Hippocampal formation (tissue), 2 donors: Measurements from ENCODE around the gene RANBP6.
"Not testable (repeated sequence)": the region's sequence is repeated elsewhere in the genome, so short reads cannot be mapped to it uniquely, and the experiment has no call there.

Source experiments
- DNase-seq, 2 donors: peaks; one replicate each; lab custom pipeline; 2025; lab: John Stamatoyannopoulos, UW

Gene RANBP6

DNA sequence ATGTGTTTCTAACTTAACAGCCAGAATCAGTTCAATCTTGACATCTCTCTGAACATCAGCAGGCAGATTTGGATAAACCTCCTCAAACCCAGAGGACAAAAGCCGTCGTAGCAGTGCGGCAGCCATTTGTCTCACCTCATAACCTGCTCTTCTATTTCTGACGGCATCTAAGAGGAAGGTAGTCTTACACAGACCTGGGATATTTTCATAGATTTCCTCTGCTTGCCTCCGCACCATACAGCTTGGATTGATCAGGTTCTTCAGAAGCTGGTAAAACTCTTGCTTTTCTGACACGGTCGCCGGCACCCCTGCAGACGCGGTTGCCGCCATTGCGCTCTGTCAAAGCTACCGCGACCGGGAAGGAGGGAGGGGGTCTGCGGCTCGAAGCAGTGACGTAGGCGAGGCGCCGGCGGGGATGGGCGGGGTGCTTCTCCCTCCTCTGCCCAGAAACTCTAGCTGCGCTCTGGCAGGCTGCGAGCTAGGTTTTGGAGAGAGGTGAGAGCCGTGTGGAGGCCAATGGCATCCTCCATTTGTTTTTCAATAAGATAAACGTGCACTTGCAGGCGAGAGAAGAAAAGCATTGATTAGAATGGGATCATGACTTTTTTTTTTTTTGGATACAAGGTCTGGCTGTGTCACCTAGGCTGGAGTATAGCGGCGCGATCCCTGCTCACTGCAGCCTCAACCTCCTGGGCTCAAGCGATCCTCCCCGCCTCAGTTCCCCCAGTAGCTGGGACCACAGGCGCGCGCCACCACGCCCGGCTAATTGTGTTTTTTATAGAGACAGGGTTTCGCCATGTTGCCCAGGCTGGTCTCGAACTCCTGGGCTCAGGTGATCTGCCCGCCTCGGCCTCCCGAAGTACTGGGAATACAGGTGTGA is at the start of gene RANBP6:
Gene RANBP6 (minus strand): TSS at position 347 of the 880 bp plus-strand sequence. CDS start 17 bp downstream, at position 330.
- peak; percentile 82 to 88 for DNase-seq

DNA sequence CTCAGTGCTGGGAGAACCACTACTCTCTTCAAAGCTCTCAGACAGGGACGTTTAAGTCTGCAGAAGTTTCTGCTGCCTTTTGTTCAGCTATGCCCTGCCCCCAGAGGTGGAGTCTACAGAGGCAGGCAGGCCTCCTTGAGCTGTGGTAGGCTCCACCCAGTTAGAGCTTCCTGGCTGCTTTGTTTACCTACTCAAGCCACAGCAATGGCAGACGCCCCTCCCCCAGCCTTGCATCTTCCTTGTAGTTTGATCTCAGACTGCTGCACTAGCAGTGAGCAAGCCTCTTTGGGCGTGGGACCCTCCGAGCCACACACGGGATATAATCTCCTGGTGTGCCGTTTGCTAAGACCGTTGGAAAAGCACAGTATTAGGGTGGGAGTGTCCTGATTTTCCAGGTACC is 47.7 kb upstream of the RANBP6 start:
- DNase-seq, result not testable (repeated sequence)

DNA sequence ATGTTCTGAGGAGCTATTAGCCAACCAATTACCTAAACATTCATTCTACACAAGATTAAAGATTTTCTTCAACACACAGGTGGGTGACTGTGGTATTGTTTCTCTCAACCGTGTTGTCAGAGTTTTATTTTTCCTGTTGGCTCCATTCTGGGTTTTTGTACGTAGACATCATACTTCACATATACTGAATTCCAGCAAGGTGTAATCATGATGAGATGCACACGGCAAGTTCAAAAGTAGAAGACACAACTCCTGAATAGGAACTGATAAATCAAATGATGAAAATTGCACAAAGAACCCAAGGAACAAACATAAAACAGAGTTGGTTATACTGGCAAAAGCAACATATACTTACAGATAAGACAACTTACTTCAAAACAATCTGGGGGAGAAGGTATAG is 40.2 kb upstream of the RANBP6 start:
- DNase-seq, result no peak

DNA sequence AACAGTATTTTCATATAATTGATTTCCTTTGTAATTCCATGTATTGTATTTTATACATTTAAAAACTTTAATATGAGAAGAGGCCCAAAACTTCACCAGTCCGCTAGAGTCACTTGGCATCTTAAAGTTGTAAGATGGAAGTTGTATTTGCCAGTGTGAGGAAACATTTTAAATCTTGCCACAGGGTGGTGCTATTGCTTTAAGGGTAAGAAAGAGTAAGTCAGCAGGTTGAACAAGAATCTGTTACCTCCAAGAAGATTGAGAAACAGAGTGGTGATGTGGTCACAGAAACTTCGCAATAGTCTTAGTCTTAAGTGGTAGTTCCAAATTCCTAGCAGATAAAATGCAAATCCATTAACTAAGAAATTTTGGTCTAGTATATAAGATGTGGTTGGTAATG is 39.8 kb upstream of the RANBP6 start:
- peak; percentile 6 to 68 for DNase-seq

DNA sequence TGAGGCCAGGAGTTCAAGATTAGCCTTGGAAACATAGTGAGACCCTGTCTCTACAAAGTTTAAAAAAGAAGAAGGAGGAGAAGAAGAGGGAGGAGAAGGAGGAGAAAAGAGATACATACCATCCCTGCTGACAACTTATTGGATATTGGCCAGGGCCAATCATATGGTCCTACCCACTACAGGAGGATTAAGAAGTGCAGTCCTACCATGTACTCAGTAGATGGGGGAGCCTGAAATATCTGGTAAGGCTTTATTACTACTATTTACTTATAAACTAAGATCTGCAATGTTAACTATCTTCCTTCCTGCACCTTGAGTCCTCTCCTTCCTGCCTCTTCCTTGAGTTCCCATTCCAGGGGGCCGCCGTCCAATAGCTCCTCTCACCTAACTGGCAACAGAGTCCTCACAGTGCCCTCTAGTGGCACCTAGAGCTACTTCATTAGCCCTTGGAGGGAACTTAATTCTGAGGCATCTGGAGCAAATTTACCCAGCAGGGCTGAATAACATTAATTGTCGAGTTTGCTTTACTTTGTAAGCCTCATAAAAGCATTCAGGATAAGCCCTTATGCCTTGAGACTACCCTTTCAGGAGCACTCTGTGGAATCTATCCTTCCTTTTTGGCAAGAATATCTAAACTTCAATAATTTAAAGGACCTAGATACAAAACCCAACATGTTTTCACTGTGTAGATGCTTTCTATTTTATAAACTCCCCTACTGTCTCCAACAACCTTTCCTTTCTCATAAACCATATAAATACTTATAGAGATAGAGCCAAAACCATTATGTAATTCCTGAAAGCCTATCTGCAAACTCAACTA is 39.1 kb upstream of the RANBP6 start:
- peak; percentile 60 to 63 for DNase-seq

DNA sequence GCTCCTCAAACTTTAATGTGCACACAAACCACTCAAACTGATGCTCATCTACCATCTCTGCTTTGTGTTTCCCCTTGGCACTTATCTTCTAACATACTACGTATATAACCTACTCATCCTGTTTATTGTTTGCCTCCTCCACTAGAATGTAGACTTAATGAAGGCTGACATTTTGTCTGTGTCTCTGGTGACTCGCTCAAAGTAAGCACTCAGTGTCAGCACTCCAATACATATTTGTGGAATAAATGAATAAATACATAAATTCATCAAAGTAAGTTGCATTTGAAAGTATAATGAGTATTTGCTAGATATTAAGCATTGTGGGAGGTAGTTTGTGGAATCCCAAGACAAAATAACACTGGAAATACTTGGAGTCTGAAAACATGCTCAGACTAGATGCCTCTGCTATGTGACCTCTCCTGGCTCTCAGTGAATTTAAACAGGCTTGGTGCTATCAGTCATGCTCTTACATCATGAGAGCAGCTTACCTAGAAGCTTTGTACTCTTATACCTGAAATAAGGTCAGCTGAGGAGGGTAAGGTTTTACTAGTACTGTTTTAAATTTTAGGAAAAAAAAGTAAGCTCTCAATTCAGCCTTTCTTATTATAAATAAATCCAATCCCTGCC is 37.0 kb upstream of the RANBP6 start:
- DNase-seq, result no peak

DNA sequence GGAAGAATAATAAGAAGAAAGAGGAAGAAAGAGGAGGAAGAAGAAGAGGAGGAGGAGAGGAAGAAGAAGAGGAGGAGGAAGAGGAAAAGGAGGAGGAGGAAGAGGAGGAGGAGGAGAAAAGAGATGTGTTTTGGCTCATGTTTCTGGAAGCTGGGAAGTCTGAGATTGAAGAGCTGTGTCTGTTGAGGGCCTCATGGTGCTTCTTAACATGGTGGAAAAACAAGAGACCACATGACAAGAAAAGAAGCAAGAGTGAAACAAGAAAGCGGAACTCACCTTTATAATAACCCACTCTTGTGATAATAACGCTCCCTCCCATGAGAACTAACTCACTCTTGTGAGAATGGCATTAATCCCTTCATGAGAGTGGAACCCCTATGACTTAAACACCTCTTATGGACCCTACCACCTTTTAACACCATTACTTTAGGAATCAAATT is 36.1 kb upstream of the RANBP6 start:
- DNase-seq, result no peak

DNA sequence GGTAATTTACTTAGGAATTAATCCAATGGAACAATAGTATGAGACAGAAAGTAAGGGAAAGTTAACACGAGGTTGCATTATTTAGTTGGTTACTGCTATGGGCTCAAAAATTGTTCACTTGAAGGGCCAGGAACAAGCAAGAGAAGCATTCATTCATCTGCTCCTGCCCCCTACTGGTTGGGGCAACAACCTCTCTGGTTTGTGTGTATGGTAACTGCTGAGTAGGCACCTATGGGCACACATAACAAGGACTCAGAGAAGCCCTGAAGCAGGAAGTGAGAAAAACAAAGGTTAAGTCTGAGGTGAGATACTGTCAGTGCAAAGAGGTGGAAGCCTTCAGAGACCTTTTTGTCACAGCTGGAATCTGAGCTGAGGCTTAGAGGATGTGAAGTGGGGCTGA is 34.4 kb upstream of the RANBP6 start:
- no peak for DNase-seq

DNA sequence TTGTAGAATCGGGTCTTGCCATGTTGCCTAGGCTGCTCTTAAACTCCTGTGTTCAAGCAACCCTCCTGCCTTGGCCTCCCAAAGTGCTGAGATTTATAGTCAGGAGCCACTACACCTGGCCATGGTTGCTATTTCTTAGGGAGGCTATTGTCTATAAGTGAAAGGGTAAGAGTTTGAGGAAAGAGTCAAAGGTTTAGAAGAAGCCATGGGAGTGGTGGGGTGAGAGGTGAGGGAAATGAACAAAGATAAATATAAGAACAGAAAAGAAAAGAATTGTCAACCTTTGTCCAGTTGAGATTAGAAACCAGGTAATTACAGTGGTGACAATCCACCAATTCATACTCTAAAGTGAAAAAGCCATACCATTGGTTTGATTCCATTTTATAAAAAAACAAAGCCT is 32.6 kb upstream of the RANBP6 start:
- no peak for DNase-seq

DNA sequence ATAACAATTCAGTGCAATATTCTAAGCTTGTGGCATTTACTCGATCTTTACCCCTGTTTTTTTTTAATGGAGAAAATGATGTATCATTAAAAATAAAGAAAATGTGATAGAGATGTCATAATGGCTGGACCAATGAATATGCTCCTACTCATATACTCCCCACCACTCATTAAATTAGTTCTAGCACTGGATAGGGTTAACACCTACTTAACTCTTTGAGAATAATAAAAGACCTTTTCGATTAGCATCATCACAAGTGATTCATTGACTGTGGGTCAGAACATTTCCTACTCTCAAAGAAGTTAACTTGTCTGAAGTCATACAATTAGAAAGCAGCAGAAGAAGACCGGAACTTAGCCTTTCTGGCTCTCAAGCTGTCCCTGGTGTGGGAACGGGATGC is 31.6 kb upstream of the RANBP6 start:
- no peak for DNase-seq

DNA sequence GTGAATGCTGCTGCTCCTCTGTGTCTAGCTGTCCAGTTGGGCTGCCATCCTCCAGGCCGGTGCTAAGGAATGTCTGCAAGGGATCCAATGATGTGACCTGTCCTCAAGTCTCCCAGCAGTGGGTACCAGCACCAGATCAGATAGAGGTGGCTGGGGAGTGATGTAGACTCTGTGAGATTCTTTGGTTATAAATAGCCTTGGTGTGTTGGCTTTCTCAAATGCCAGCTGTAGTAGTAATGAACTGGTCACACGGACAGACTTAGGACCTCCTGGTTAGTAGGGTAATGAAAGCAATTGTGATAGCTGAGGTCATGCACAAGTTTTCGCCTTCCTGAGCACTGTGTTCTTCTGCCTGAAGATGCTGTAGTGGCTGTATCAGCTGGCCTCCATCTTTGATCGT is 29.9 kb upstream of the RANBP6 start:
- DNase-seq, result no peak

DNA sequence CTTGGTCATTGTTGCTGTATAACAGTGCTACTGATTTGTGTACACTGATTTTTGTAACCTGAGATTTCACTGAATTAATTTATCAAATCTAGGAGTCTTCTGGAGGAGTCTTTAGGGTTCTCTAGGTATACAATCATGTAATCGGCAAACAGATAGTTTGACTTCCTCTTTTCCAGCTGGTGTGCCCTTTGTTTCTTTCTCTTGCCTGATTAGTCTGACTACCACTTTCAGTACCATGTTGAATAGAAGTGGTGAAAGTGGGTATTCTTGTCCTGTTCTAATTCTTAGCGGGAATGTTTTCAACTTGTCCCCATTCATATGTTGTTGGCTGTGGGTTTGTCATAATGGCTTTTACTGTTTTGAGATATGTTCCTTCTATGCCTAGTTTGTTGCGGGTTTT is 24.7 kb upstream of the RANBP6 start:
- no peak for DNase-seq

DNA sequence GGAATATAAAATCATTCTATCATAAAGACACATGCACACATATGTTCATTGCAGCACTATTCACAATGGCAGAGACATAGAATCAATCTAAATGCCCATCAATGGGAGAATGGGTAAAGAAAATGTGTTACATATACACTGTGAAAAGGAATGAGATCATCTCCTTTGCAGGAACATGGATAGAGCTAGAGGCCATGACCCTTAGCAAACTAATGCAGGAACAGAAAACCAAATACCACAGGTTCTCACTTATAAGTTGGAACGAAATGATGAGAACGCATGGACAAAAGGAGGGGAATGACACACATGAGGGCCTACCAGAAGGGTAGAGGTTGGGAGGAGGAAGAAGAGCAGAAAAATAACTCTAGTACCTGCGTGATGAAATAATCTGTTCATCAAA is 21.0 kb upstream of the RANBP6 start:
- DNase-seq, result no peak

DNA sequence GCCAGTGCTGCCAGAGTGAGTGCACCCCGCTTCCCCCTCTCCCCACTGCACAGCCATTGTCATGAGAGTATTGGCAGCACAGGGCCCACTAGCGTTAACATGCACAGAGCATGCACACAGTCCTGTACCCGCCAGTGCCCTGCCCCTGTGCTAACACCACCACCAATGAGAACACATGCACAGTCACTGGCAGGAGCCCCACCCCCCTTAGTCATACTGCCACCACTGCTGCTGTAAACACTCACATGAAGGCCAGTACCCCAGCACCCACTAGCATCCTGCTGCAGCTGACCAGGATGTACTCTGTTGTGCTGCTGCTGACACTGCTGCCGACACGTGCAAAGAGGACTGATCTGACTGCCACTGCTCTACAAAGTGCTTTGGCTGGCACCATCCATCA is 19.5 kb upstream of the RANBP6 start:
- no peak for DNase-seq

DNA sequence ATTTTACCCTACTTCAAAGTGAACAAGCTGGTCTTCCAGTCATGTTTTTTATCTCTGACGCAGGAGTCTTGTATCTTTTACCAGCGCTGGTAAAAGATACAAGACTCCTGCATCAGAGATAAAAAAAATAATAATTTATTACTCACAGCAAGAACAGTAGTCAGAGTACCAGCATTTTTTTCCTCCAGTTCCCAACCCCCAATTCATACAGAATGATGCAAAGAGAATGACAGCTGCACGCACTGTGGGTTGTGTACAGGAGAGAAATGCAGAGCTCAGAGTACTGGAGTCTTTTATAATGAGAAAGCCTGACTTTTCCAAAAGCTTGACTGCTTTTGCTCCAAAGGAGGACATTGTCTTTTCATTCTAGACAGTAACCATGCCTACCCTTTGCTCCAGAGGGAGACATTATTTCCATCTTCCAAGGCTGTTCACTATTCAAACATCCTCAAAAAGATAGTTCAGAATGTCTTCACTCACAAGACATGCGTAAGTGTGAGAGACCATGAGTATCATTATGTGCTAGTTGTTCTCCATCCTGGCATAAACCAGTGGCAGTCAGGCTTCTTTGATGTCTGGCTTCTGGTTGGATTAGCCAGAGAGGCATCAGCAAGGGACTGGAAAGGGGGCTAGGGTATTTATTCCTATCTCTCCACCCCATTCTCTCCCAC is 14.3 kb upstream of the RANBP6 start:
- DNase-seq, result no peak

DNA sequence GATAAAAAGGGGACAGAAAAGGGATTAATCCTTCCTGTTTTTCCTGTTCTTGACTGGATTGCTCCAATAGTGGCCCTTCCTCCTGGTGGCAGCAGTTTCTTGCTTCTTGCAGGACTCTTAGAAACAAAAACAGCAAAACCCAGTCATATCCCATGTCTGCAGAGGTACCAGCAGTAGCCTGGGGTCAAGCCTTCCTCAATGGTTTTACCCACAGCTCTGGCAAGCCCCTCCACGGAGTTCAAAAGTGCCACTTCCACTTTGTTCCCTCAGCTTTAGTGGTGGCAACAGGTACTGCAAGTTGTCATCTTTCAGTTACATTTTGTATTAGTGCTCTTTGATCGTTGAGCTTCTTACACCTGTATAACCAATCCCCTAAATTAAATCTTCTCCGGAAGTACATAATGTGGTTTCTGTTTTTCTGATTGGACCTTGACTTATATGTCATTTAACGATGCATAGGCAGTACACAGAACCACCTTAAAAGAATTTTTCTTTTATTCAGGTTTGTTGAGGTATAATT is 8.7 kb upstream of the RANBP6 start:
- no peak for DNase-seq

DNA sequence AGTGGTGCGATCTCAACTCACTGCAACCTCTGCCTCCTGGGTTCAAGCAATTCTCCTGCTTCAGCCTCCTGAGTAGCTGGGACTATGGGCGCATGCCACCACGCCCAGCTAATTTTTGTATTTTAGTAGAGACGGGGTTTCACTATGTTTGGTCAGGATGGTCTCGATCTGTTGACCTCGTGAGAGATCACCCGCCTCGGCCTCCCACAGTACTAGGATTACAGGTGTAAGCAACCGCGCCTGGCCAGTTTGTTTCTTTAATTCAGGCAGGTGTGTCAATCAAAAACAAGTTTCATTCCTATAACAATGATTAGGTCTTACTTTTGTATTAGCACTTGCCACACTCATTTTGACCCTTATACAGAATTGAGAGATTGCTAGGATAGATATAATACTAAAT is 1.6 kb upstream of the RANBP6 start:
- not testable (repeated sequence) for DNase-seq

DNA sequence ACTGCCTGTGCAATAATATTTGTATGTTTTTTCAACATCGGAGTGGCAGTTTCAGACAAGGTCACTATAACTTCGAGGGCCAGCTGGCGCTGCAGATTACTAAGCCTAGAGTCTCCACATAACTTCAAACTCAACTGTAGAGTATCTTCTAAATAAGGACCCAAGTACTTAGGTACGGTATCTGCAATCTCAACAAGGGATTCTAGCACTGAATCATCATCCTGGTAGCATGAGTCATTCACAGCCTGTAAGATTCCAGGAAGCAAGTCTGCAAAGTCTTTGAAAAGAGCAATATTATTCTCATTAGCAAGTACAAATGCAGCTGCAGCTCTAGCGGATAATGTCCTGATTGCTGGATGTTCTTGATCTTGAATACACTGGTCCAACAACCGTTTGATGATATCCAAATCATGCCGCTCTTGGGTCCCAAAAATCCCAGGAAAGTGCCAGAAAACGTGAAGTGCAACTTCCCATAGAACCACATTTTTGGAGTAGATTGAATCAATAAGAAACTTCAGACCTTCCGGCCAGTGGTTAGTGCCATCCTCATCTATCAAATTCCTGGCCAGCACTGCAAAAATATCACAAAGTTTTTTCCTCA is 654 bp downstream of the RANBP6 start:
- no peak for DNase-seq

DNA sequence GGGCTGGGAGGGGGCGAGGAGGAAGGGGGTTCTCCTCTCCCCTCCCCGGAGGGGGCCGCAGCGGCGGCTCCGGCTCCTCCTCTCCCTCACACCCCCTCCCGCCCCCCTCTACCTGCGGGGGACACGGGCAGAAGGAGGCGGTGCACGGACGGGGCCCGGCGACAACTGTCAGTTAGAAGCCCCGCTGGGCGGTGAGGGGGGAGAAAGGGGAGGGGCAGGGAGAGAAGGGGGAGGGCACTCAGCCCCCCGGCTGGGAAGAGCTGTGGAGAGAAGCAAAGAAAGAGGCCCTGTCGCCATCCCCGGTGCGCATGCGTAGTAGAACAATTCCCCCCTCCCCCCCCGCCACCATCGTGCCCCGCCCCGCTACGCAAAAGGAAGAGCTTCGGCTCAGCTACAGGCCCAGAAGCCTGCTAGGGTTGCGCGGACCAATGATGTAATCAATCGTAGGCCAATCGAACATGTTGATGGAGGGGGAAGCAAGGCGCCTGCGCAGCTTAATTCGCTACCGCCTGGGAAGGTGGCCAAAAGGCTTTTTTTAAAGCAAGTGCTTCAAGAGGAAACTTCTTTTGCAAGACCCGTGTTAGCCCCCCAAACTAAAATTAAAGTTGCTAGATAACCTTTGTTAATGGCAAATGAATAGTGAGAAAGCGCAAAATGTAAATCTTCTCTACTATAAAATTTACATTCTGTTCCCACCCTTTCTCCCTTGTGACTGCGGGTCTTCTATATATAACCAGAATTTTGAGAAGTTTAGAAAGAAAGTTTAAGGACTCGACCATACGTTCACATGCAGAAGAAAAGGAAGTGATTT is 7.0 kb downstream of the RANBP6 start:
- DNase-seq, result peak; percentile 98

DNA sequence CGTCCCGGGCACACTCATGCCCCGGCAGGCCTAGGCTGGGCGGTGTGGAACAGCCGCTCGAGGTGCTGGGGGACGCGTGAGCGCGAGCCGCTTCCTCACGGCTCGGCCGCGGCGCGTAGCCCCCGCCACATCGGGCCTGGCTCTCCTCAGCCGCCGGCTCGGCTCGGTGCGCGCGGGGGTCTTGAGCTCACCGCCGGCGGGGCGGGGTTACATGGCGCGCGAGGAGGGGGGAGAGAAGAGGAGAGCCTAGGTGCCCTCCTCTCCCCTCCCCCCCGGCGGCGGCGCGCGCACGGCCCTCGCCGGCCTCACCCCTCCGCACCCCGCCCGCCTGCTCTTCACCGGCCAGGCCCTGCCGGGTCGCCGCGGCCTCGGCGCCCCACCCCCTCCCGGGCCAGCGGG is 7.7 kb downstream of the RANBP6 start:
- DNase-seq, result peak in 1 of 2 donors; percentile 84
